ENCODE measurements around the gene CDC123. TPM values are rescaled to one million over a fixed set of nuclear protein-coding genes. Genes with fewer than 3 reads are reported as not detected.
A peak's percentile ranks its signal among the peaks of the same experiment; 100 is the strongest.

The CDC123 gene
- total and polyA plus RNA-seq, 7 donors, result 29.1 to 103 (median 41.2) TPM

GRCh38 chr10:12188656-12189055, 7.3 kb upstream of the CDC123 start:
- TF ChIP-seq CTCF (IDR thresholded peaks at IDR 0.05), result no peak
- Histone ChIP-seq H3K36me3 (ENCODE audit: insufficient read depth in 1 of 2, low read depth in 1 of 2) (peaks cover 0 to 36% of the 10 kb centered on the region in 2 donors), H3K27me3 (ENCODE audit: insufficient read depth in 3 of 3, low read length in 2 of 3) (no peaks in the 10 kb centered on the region), H3K4me3 (no peak overlapping the region), H3K4me1 (no peaks in the 10 kb centered on the region), H3K9me3 (no peaks in the 10 kb centered on the region), H3K27ac (no peak overlapping the region)
- WGBS, 3 donors, result 80 to 85% (median 82%) methylated on average over 5 to 6 of the region's 6 CpGs
- intact Hi-C loops (cut with DNase I), result no loop called here
- ATAC-seq (no peak), DNase-seq (no peak)

GRCh38 chr10:12189426-12189825, 6.6 kb upstream of the CDC123 start:
- DNase-seq, result no peak
- Histone ChIP-seq H3K27me3 (ENCODE audit: insufficient read depth in 3 of 3, low read length in 2 of 3) (no peaks in the 10 kb centered on the region), H3K27ac (no peak overlapping the region), H3K36me3 (ENCODE audit: insufficient read depth in 1 of 2, low read depth in 1 of 2) (peaks cover 0 to 28% of the 10 kb centered on the region in 2 donors), H3K4me3 (no peak overlapping the region), H3K4me1 (peaks cover 4% of the 10 kb centered on the region), H3K9me3 (no peaks in the 10 kb centered on the region)
- ATAC-seq, result no peak
- intact Hi-C loops (cut with DNase I), result no loop called here
- TF ChIP-seq CTCF (IDR thresholded peaks at IDR 0.05), result no peak
- WGBS, 3 donors, result 93 to 94% (median 94%) methylated on average over 10 of the region's 10 CpGs

GRCh38 chr10:12191715-12192114, 4.3 kb upstream of the CDC123 start:
- intact Hi-C loops (cut with DNase I), result no loop called here
- Histone ChIP-seq H3K36me3 (ENCODE audit: insufficient read depth in 1 of 2, low read depth in 1 of 2) (peaks cover 0 to 8% of the 10 kb centered on the region in 2 donors), H3K9me3 (no peaks in the 10 kb centered on the region), H3K4me1 (peaks cover 5% of the 10 kb centered on the region), H3K27ac (no peak overlapping the region), H3K27me3 (ENCODE audit: insufficient read depth in 3 of 3, low read length in 2 of 3) (no peaks in the 10 kb centered on the region), H3K4me3 (no peak overlapping the region)
- WGBS, 3 donors, result 32 to 58% (median 46%) methylated on average over 3 of the region's 3 CpGs
- DNase-seq (no peak), ATAC-seq (no peak)
- TF ChIP-seq CTCF (IDR thresholded peaks at IDR 0.05), result no peak

GRCh38 chr10:12193193-12193592, 2.8 kb upstream of the CDC123 start:
- TF ChIP-seq CTCF (IDR thresholded peaks at IDR 0.05), result no peak
- Histone ChIP-seq H3K4me1 (peaks cover 19% of the 10 kb centered on the region), H3K4me3 (no peak overlapping the region), H3K27me3 (ENCODE audit: insufficient read depth in 3 of 3, low read length in 2 of 3) (no peaks in the 10 kb centered on the region), H3K27ac (no peak overlapping the region), H3K36me3 (ENCODE audit: insufficient read depth in 1 of 2, low read depth in 1 of 2) (peaks cover 0 to 5% of the 10 kb centered on the region in 2 donors), H3K9me3 (no peaks in the 10 kb centered on the region)
- intact Hi-C loops (cut with DNase I), result no loop called here
- ATAC-seq, result no peak
- WGBS, 3 donors, result 82 to 86% (median 82%) methylated on average over 5 of the region's 5 CpGs
- no peak for DNase-seq

GRCh38 chr10:12194752-12195271, 1.2 kb upstream of the CDC123 start:
- ATAC-seq, result peak in 3 of 4 donors; percentile 39 to 70 (median 47)
- intact Hi-C loops (cut with DNase I), result loop anchor here in 1 of 2 donors (5.0 kb wide), 1 partner anchor 902 kb away; no protein-coding TSS in a partner anchor
- TF ChIP-seq CTCF (IDR thresholded peaks at IDR 0.05), result no peak
- Histone ChIP-seq H3K36me3 (ENCODE audit: insufficient read depth in 1 of 2, low read depth in 1 of 2) (peaks cover 0 to 17% of the 10 kb centered on the region in 2 donors), H3K4me3 (peak overlapping the region; percentile 98), H3K27ac (peak overlapping the region; percentile 97), H3K27me3 (ENCODE audit: insufficient read depth in 3 of 3, low read length in 2 of 3) (no peaks in the 10 kb centered on the region), H3K4me1 (peaks cover 20% of the 10 kb centered on the region), H3K9me3 (no peaks in the 10 kb centered on the region)
- peak; percentile 61 to 78 for DNase-seq
- WGBS, 3 donors, result 3 to 4% (median 3%) methylated on average over 27 of the region's 27 CpGs
